Measurements from ENCODE around the gene RAPGEF2.

RAPGEF2 gene

GRCh38 chr4:159216834-159217233 lies 114.0 kb downstream of the RAPGEF2 start:
- Histone ChIP-seq H3K36me3 (no peaks in the 10 kb centered on the region), H3K27me3 (ENCODE audit: insufficient read depth, low read depth, severe bottlenecking) (no peaks in the 10 kb centered on the region), H3K9me3 (ENCODE audit: severe bottlenecking) (no peaks in the 10 kb centered on the region), H3K4me3 (ENCODE audit: low read depth, low read length) (no peak overlapping the region), H3K27ac (no peak overlapping the region)
- no peak for TF ChIP-seq CTCF (IDR thresholded peaks at IDR 0.05; ENCODE audit: low read depth, low read length)
- no peak for DNase-seq

GRCh38 chr4:159219862-159220261 lies 117.0 kb downstream of the RAPGEF2 start:
- Histone ChIP-seq H3K27ac (no peak overlapping the region), H3K36me3 (no peaks in the 10 kb centered on the region), H3K9me3 (ENCODE audit: severe bottlenecking) (no peaks in the 10 kb centered on the region), H3K4me3 (ENCODE audit: low read depth, low read length) (no peak overlapping the region), H3K27me3 (ENCODE audit: insufficient read depth, low read depth, severe bottlenecking) (no peaks in the 10 kb centered on the region)
- DNase-seq: no peak
- no peak for TF ChIP-seq CTCF (IDR thresholded peaks at IDR 0.05; ENCODE audit: low read depth, low read length)

GRCh38 chr4:159220353-159220752 lies 117.5 kb downstream of the RAPGEF2 start:
- TF ChIP-seq CTCF (IDR thresholded peaks at IDR 0.05; ENCODE audit: low read depth, low read length): no peak
- Histone ChIP-seq H3K4me3 (ENCODE audit: low read depth, low read length) (no peak overlapping the region), H3K27ac (no peak overlapping the region), H3K9me3 (ENCODE audit: severe bottlenecking) (no peaks in the 10 kb centered on the region), H3K36me3 (no peaks in the 10 kb centered on the region), H3K27me3 (ENCODE audit: insufficient read depth, low read depth, severe bottlenecking) (no peaks in the 10 kb centered on the region)
- DNase-seq: no peak

GRCh38 chr4:159221280-159221679 lies 118.4 kb downstream of the RAPGEF2 start:
- no peak for TF ChIP-seq CTCF (IDR thresholded peaks at IDR 0.05; ENCODE audit: low read depth, low read length)
- no peaks in the 10 kb centered on the region for H3K36me3 ChIP-seq
- no peak for DNase-seq
- H3K4me3 ChIP-seq (ENCODE audit: low read depth, low read length): no peak overlapping the region
- H3K27ac ChIP-seq: no peak overlapping the region
- H3K9me3 ChIP-seq (ENCODE audit: severe bottlenecking): no peaks in the 10 kb centered on the region
- H3K27me3 ChIP-seq (ENCODE audit: insufficient read depth, low read depth, severe bottlenecking): no peaks in the 10 kb centered on the region

- H3K27me3 ChIP-seq (ENCODE audit: insufficient read depth, low read depth, severe bottlenecking): no peaks in the 10 kb centered on the region
- no peak overlapping the region for H3K27ac ChIP-seq
- no peak overlapping the region for H3K4me3 ChIP-seq (ENCODE audit: low read depth, low read length)
- no peaks in the 10 kb centered on the region for H3K36me3 ChIP-seq
- no peak for DNase-seq
- no peak for TF ChIP-seq CTCF (IDR thresholded peaks at IDR 0.05; ENCODE audit: low read depth, low read length)
- no peaks in the 10 kb centered on the region for H3K9me3 ChIP-seq (ENCODE audit: severe bottlenecking)
Observed at GRCh38 chr4:159222043-159222552, 119.2 kb downstream of the RAPGEF2 start.

- no peak for DNase-seq
Observed at GRCh38 chr4:159224408-159224807, 121.5 kb downstream of the RAPGEF2 start.

More at GRCh38 chr4:159224408-159224807, 121.5 kb downstream of the RAPGEF2 start:
- H3K4me3 ChIP-seq (ENCODE audit: low read depth, low read length): no peak overlapping the region
- no peaks in the 10 kb centered on the region for H3K9me3 ChIP-seq (ENCODE audit: severe bottlenecking)
- no peak for TF ChIP-seq CTCF (IDR thresholded peaks at IDR 0.05; ENCODE audit: low read depth, low read length)
- H3K27ac ChIP-seq: no peak overlapping the region
- H3K27me3 ChIP-seq (ENCODE audit: insufficient read depth, low read depth, severe bottlenecking): no peaks in the 10 kb centered on the region
- no peaks in the 10 kb centered on the region for H3K36me3 ChIP-seq

Data from WERI-Rb-1 (cell line).